GM19238 (cell line): ENCODE measurements around the gene HACL1.

Experiments
- DNase-seq: peaks from one replicate; pipeline ENCODE4 v3.0.0; 2011; ENCODE audit warnings: low spot score; ENCODE audit not compliant: insufficient read length

Gene HACL1

DNA sequence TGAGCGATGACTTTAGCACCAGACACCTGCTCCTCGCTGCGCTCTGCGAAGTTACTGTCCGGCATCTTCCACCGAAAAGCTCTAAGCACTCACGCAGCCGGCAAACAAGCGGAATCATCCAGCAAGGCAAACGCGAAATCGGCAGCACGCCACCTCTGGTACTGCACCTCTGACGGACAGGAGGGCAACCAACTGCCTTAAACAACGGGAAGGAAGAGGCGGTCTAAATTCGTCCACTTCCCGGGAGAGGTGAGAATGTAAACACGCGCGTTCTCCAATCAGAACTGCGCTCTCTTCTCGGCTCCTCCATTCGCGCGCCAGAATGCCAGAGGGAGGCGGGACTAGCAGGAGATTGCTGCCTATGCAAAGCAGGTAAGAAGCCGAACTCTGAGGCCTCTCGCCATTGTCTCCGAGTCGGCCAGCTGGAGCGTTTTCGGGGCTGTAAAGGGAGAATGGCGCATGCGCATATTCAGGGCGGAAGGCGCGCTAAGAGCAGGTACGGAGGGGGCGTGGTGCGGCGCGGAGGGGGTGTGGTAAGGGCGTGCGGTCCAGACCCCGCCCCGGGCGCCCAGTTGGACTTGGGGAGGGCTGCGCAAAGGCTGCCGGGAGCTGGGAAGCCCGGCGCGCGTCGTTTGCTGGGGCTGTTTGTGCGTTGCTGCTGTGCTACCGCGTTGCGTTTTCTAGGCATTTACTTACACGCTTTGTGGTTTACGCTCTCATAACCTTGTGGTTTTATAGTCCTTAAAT lies at the start of gene HACL1, which contains the start of gene BTD:
HACL1 (minus strand) TSS at position 171 of the 747 bp plus-strand sequence; CDS start at position 65, 106 bp downstream.
BTD (plus strand) TSS at position 347 of the 747 bp plus-strand sequence. CDS start 33,695 bp downstream, outside the sequence.
- peak; percentile 73 for DNase-seq

DNA sequence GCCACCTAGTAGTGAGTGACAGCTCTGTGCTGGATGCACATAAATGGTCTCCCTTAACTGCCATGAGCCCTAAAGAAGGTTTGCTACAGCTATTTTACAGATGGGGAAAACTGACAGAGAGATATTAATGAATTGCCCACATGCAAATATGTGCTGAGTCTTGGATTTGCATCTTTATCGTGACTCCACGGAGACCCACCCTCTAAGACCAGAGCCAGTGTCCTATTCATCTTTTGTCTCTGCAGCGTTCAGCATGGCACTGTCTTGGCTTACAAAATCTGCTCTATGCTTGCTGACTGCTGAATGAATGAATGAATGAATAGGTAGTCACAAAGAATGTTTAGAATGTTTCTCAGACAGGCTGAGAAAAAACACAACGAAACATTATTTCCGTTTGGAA lies 48.5 kb upstream of the HACL1 start:
- DNase-seq = no peak

DNA sequence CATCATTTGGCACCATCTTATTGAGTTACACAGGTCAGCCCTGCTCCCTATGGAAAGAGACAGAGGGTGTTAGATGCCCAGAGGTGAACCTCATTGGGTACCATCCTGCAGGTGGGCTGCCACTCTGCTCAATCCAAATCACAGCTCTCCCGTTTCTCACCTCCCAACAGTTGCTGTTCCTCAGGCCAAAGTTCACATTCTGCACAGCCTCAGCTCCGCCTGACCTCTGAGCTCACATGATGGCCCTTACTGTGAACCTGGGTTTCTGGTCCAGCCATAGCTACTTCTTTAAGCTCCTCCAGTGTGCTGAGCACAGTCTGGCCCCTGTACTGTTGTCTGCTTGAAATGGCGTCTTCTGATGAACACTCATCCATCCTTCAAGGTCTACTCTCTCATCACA lies 48.0 kb upstream of the HACL1 start:
- DNase-seq = no peak

DNA sequence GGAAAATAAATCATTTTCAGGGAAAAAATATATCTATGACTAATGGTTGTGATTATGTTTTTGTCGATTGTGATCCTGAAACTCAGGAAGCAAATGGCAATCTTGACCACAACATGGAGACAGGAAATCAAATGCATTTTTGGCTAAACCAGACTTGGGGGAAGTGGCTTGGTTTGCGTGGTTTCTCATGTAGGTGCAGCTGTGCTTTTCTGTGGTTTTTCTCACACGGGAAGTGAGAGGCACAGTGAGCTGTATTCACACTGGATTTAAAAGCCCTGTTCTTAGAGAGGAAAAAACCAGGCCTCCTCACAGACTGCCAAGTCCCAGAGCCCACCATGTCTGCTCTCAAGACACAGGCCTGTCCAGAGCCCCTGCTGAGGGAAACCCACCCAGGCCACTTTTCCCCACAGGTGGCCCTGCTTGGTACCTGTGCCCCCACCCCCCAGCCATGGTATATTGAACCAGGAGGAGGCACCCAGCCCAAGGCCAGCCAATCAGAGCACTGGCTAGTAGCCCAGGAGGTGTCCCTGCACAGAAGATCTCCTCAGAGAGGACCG lies 46.3 kb upstream of the HACL1 start:
- DNase-seq = peak; percentile 53

DNA sequence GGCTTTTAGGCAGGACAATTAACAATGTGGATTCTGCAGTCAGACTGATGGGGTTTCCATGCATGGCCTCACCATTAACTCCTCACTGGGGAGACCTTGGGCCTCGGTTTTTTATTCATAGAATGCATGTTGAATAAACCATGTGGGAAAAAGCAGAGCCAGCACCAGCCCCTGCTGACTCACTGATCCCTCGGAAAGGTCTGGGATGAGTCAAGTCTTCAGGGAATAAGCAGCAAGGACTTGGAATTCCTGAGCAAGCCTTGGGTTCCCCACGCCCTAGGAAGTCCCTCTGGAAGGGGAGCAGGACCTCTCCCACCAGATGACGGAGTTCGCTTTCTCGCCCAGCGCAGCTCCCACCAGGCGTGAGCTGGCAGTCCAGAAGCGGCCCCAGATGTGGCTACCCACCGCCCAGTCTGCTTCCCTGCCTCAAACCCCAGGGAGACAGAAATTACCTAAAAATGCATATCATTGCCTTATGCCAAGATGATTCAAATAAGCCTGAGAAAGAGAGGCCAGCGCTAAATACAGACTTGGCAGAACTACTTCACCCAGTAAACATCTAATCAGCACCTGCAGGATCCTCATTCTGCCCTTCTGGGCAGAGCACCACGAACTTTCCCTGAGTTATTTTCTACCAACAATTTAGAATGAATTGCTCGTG lies 45.6 kb upstream of the HACL1 start:
- no peak for DNase-seq

DNA sequence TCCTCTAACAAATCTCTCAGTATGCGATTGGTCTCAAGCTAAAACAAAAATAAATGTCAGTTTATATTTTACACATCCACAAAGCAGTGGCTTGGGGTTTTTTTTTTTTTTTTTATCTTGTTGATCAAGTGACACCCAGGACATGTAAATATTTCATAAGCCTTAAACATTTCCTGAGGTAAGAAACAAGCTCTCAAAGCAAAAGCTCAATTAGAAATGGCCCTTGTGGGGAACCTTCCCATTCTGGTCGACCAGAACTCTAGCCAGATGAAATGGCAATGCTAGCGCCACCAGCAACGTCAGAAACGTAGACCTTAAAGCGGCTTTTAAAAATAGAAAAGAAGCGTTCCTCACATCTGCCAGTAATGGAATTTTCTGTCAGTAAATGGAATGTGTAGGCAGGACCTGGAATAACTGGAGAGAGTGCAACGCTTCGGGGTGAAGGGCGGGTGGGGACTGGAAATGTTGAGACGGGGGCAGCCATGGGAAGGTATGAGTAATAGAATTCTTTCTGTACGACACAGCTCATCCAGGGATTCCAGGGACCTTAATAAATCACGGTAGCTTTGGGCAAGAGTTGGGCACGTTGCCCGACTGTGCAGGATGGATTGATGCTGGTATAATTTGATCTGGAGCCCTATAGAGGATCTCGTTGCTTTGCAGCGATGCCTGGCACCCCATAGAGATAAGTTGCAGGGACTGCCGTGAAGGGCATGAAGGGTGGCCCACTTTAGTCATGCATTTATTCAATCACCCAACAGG lies 44.6 kb upstream of the HACL1 start:
- DNase-seq = no peak

DNA sequence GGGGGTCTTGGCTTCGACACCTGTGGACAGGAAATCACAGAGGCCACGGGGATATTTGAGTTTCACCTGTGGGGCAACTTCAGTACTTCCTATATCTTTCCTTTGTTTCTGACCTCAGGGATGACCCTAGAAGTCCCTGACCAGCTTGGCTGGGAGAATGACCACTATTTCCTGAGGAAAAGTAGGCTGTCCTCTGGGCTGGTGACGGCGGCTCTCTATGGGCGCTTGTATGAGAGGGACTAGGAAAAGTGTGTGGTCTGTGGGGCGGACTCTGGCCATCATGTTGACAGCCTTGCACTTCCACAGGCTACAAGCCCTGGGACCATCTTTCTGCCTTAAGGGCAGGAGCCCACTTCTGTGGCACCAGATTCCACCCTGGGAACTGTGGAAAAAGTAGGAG lies 43.9 kb upstream of the HACL1 start:
- no peak for DNase-seq

DNA sequence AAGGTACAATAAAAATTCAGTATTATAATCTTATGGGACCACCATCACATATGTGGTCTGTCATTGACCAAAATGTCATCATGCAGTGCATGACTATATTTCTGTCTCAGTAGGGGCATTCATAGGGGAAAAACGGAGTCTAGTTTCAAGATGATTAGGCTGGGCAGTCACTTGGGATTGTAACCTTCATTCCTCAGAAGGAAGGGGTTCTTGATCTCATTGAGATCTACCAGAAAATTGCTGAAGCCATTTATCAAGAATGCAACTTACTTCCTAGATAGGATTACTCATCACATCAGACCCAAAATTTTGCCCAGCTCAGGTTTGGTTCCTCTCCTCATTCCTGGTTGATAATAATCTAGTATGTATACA lies 37.5 kb upstream of the HACL1 start:
- no peak for DNase-seq

DNA sequence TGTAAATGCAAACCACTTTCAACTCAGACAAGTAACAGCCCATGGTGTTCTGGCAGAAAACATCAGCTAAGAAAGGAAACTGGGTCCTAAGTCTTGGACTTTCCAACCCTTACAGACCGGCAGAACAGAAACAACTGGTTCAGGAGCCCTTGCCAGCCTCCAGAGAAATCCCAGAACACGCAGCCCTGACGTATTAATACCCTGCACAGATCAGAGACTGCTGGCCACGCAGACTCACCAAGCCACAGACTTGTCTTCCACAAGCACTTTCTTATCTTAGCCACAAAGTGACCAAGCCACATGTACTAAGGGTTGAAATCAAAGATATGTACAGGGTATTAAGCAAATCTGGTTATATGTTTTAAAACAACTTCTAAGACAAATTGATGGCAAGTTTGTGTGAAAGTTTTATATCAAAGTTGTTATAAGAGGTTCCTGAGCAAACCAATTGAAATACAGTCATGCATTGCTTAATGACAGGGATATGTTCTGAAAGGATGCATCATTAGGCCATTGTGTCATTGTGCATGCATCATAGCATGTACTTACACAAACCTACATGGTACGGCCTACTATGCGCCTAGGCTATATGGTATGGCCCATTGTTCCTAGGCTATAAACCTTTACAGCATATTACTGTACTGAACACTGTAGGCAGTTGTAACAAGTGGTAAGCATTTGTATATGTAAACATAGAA lies 37.0 kb upstream of the HACL1 start:
- DNase-seq = no peak

DNA sequence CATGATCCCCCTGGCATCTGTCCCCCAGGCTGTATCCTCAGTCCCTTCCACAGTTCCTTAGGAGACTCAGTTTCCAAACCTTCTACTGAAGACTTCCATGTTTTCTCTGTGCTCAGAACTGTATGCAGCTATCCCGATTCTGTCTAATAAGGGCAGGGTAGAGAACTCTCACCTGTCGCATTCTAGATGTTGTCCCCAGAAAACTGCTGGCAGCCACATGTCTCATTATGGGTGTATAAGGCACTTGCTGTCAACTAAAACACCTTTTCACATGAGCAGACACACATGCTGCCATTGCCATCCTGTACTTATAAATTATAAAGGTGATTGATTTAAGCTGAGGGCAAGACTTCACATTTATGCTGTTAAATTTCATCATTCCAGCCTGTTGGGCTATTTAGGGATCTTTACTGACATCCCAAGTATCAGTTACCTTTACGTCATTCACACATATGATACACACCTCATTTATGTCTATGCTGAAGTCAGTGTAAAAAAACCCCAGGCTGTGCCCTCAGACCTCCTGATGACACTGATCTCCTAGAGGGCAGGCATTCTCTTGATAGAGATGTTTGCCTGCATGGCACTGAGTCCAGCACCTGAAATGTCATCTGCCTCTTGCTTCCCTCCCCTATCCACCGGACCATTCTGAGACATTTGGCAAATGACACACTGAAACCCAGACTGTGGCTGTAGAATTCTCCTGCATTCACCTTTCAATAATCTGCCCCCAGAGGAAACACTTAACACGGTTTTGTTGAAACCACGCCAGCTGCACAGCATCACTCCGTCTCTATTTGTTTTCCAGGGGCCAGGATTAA lies 36.0 kb upstream of the HACL1 start:
- DNase-seq = peak; percentile 27

DNA sequence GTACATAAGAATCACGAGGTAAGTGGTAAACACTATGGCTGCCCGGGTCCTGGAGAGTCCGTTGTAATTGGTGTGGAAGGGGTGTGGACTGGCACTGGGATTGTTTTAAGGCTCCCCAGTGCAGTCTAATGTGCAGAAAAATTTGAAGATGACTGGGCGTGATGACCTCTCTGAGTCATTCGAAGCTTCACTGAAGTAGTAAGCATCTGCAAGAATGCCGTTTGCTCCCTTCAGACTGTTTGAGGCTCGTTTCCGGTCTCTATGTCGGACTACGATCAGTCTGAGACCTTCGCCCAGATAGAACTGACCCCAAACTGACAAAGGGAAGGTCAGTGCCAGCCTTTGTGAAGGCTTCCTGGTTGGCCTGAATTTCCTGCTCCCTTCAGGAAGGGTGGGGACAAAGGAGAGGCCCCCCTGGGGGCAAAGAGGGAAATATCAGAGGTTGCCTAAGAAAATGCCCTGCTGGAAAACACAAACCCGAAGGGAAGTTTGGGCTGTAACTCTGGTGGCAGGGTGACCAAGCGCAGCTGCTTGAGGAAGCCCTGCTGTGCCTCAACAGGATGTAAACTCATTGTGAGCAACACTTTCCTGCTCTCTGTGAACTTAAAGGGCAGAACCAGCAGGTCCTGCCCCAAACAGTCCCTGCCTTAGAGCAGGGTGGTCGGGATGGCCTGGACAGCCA lies 34.8 kb upstream of the HACL1 start:
- no peak for DNase-seq

DNA sequence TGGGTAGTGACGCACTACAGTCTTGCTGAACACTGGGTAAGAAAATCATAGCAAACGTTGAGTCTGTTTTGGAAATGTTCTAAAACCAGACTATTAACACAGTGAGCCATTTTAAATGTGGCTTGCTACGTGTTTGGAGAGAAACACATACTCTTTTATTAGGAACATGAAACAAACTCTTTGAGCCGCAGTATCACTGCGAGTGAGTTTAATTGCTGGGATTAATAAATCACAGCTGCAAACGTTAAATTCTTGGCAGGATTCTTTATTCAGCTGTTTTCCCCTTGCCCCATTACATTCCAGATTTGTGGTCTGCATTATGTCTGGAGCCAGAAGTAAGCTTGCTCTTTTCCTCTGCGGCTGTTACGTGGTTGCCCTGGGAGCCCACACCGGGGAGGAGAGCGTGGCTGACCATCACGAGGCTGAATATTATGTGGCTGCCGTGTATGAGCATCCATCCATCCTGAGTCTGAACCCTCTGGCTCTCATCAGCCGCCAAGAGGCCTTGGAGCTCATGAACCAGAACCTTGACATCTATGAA lies 33.8 kb upstream of the HACL1 start:
- no peak for DNase-seq

DNA sequence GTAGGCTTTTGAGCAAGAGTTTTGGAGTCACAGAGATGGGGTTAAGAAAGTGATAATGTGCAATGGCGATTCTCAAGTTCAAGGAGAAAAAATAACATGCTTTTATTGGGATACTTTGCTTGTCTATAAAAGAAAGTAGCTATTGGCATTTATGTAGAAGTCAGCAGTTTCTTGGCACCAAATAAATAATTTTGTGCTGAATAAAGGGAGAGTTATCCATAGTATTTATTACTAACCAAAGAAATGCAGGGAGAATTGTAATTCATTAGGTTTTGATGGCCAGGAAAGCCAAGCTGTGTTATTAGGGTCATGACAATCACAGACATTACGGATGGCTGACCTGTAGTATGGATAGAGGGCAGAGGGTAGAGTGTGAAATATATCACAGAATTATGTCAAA lies 33.3 kb upstream of the HACL1 start:
- no peak for DNase-seq

DNA sequence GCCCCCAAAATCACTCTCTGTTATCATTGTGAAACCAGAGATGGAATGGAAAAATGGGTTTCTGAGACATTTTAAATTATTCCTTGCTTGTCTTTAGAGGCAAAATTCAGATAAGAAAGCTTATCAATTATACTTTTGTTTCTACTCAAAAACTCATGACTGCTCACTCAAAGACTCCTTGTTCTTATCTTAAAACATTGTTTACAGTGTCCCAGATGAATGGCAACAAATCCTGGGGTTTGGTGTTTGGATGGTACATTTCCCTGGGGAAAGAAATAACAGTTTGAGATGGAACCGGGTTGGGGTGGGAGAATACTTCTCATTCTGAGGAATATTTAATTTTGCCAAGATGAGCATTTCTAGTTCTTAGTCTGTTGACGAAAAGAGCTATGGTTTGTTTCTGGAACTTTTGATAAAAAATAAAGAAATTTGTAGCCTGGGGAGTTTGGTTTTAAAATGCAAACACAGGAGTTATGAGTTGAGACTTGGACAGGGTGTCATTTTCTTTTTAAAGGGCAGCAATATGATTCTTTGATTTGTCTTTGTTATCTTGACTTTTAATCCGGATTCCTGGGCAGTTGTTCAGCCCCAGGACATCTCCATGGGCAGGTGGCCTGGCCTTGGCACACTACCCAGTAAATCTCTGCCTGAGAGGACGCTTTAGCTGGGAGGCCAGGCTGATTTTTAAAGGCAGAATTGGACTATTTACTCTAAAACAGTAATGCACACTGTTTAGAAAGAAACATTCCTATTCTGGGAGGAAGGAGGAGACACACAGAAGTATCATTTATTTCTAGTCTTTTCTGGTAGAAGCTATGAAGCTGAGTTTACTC lies 32.6 kb upstream of the HACL1 start:
- no peak for DNase-seq

DNA sequence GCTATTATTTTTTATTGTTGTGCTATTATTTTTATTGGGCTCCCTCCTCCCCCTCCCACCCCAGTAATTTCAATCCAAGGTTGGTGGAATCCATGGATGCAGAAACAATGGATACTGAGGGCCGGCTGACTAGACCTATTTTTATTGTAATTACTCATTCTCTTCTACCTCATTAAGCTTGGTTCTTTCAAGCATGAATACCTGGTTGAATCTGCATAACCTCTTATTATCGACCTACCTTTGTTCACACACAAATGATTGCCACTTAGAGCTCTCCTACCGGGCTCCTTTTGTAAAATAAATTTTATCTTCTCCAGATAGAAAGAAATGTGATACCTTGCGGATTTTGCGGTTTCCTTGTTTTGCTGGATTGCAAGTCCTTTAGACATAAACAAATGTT lies 31.8 kb upstream of the HACL1 start:
- no peak for DNase-seq

DNA sequence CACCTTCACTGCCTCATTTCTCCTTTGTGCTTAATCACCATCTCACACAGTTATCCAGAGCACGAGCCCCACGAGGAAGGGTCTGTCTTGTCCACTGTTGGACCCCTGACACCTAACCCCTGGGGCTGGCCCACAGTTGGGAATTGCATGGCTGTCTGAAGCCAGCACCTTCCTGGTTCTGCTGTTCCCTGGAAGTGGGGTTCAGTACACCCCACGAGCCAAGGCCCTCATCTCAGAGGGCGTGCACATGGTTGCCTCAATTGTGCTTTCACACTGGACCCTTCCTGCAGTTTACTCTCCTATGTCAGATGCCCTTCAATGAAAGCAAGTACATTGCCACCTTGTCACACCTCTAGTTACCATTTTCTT lies 30.8 kb upstream of the HACL1 start:
- no peak for DNase-seq

DNA sequence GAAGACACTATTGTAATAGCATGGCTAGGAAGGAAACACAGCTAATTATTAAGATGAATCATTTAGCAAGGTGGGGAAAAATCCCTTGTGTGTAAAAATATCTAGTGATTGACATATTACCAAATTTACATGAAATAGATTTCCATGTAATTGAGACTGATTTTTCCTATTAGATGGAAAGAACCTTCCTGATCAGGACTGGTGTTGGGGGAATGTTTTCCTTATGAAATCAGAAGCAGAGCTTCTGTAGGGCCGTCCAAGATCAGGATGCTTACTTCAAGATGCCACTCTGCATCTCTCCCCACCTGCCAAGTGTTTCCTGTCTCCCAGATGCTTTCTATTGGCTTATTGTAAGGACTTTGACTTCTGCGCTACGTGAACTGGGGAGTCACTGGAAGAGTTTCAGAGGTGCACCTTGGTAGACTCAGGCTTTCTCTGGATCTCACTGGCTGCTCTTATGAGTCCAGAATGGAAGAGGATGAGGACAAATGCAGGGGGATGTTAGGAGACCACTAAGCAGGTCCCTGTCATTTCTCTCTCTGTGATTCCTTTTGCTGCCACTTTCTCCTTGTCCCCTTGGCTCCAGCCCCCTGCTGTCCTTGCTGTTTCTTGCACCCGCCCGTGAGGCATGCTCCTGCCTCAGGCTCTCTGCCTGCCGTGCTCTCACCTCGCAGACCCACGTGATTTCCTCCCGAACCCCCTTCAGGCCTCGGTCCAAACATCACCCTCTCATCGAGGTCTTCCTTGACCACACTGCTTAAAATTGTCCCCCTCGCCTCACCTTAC lies 30.2 kb upstream of the HACL1 start:
- DNase-seq = no peak
